Heart right ventricle (tissue), 16 donors: ENCODE data around the gene DAB2IP. TPM values are rescaled to one million over a fixed set of nuclear protein-coding genes. Genes with fewer than 3 reads are reported as not detected.

Source experiments
- ATAC-seq, 8 donors: fragments of 200-7000 bp; cut with Tn5 transposase; one replicate each; pipeline ENCODE4 v1.9.1; 2020; ENCODE audit warnings: mild to moderate bottlenecking in 8 of 8, moderate library complexity in 8 of 8, moderate number of reproducible peaks in 1 of 8
- DNase-seq, 2 donors: peaks; one replicate each; pipeline ENCODE4 v3.0.0-alpha.2; 2020
- H3K27ac ChIP-seq, 10 donors: fragments of 200-600 bp; sonication (generic) in 2 of 10; one replicate each; pipeline versions ENCODE4 v1.5.0 to v1.8.0; 2020 to 2022; ENCODE audit warnings: mild to moderate bottlenecking in 3 of 10
- H3K27me3 ChIP-seq, 7 donors: fragments of 200-600 bp; one replicate each; pipeline ENCODE4 v1.8.0; 2021 to 2022; ENCODE audit warnings: mild to moderate bottlenecking in 2 of 7
- H3K36me3 ChIP-seq, 9 donors: fragments of 200-600 bp; sonication (generic) in 1 of 9; one replicate each; pipeline versions ENCODE4 v1.5.0 to v1.8.0; 2020 to 2022; ENCODE audit warnings: mild to moderate bottlenecking in 2 of 9
- H3K4me1 ChIP-seq, 9 donors: fragments of 200-600 bp; sonication (generic) in 1 of 9; one replicate each; pipeline versions ENCODE4 v1.5.0 to v1.8.0; 2020 to 2022; ENCODE audit warnings: mild to moderate bottlenecking in 4 of 9
- H3K4me3 ChIP-seq, 10 donors: fragments of 200-600 bp; sonication (generic) in 2 of 10; one replicate each; pipeline versions ENCODE4 v1.5.0 to v1.8.0; 2020 to 2022; ENCODE audit warnings: mild to moderate bottlenecking in 7 of 10, moderate library complexity in 2 of 10
- H3K9me3 ChIP-seq, 11 donors: fragments of 200-600 bp in 10 of 11; sonication (generic) in 2 of 11; one replicate each; pipeline versions ENCODE4 v1.5.0 to v1.8.0; 2013 to 2022; ENCODE audit warnings: mild to moderate bottlenecking in 2 of 11, control low read depth in 1 of 11, moderate library complexity in 1 of 11
- WGBS, 2 donors: extraction: QIAGEN DNeasy Blood & Tissue Kit; methylation state at CpG; one replicate each; pipeline ENCODE4 v1.1.7; 2013; ENCODE audit warnings: inconsistent platforms in 1 of 2; 5-methylcytosine and 5-hydroxymethylcytosine counted together
- intact Hi-C, 10 donors: fragments of 100-400 bp; cut with DNase I; formaldehyde crosslinking; loops; one replicate each; pipeline versions ENCODE4 v1.11.1 to v1.14.2; 2022
- polyA plus RNA-seq, 2 donors: library from polyadenylated mRNA; stranded (reverse); fragments of 200-250 nt; gene quantifications; one replicate each; pipeline ENCODE4 v1.2.3, GENCODE V29; 2013
- total RNA-seq, 10 donors: library from RNA; stranded (reverse); fragmentation: NEBNext Ultra II Directional in 3 of 10; extraction: Animal tissue kit (Norgen Biotek cat#: 25700) in 3 of 10; gene quantifications; one replicate each; pipeline versions ENCODE4 v1.2.1 to v1.2.4, GENCODE V29; 2021 to 2023
- TF ChIP-seq, protein P1 (sequence below), 9 donors: fragments of 200-600 bp; sonication (generic) in 2 of 9; IDR thresholded peaks; one replicate each; pipeline versions ENCODE4 v1.5.0 to v1.8.0; 2021 to 2022; ENCODE audit warnings: antibody characterized with exemption in 9 of 9, mild to moderate bottlenecking in 5 of 9, moderate library complexity in 1 of 9
- donor health status: Arrhythmogenic right ventricular cardiomyopathy.
- donor health status: ischemic (EF 13 %, LVEDD 7.1; RV severe dilation, severe dysfunction).
- donor health status: healthy with polysubstance abuse.
- donor health status: DM: no; HTN: yes; CAD: no.
- donor health status: DM: no; HTN: no; CAD: no.
- donor health status: ischemic (EF 25% LVEDD 6.9; RV normal size, moderate dysfunction).
- donor health status: ischemic (EF 25% LVEDD 5.7; RV mildly dilated, moderate dysfunction).
- donor health status: healthy.
- donor health status: DM: yes; HTN: yes; CAD: no.
- donor health status: Ischemic cardiomyopathy.
- donor health status: ischemic (EF 35%, LVEDD 5.7; RV mildly dilated, moderate dysfunction).
- donor health status: nonischemic (EF 11% LVEDD 7.7; RV severe dilation, severe dysfunction).
- donor health status: DM: yes; HTN: yes; CAD: no.
- donor health status: PGD.
- donor health status: ischemic (EF 29% LVEDD 5.4; RV normal size, mild dysfunction).
- donor health status: nonischemic (EF 23%, LVEDD 6.1; RV moderate dilation, normal function).

The DAB2IP gene
- total and polyA plus RNA-seq, 12 donors: 18.1 to 71.1 (median 52.8) TPM

DNA sequence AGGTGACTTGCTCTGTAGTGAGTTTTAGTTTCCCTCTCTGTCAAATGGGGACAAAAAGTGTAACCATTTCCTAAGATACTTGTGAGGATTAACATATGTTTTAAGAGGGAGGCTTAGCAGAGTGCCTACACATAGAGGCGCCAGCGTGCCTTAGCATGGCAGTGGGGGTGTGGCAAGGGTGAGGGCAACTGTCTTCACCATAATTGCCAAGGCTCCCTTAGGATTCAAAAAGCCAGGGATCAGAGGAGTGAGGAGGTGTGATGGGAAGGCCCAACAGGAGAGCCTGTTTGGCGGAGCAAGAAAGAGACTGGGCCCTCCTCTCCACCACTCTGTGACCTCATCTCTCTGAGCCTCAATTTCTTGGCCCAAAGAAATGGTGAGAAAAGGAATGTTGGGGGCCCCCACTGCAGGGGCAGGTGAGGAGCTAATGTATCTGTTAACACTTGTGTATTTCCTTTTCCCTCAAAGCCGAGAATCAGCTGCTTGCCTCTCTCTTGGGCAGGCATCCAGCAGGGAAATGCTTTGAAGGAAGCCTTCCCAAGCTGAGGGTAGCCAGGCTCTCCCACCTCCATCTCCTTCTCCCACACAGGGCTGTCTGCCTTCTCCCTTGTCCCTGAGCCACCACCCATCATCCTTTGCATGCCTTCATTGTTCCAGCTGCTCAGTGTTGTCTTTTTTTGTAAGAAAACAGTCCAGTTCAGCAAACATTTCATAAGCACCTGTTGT lies 76.0 kb downstream of the DAB2IP start:
- TF ChIP-seq, protein P1, sequence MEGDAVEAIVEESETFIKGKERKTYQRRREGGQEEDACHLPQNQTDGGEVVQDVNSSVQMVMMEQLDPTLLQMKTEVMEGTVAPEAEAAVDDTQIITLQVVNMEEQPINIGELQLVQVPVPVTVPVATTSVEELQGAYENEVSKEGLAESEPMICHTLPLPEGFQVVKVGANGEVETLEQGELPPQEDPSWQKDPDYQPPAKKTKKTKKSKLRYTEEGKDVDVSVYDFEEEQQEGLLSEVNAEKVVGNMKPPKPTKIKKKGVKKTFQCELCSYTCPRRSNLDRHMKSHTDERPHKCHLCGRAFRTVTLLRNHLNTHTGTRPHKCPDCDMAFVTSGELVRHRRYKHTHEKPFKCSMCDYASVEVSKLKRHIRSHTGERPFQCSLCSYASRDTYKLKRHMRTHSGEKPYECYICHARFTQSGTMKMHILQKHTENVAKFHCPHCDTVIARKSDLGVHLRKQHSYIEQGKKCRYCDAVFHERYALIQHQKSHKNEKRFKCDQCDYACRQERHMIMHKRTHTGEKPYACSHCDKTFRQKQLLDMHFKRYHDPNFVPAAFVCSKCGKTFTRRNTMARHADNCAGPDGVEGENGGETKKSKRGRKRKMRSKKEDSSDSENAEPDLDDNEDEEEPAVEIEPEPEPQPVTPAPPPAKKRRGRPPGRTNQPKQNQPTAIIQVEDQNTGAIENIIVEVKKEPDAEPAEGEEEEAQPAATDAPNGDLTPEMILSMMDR (IDR thresholded peaks at IDR 0.05): no peak
- no peak overlapping the region for H3K4me3 ChIP-seq
- H3K27ac ChIP-seq: peak overlapping the region in 8 of 10 donors; percentile 11 to 98 (median 94)
- H3K27me3 ChIP-seq: no peaks in the 10 kb centered on the region
- no peaks in the 10 kb centered on the region for H3K36me3 ChIP-seq
- DNase-seq: peak in 1 of 2 donors; percentile 68
- intact Hi-C loops: loop anchor here in 1 of 10 donors (10.0 kb wide), 1 partner anchor 83 kb away; no protein-coding TSS in a partner anchor
- ATAC-seq: peak in 1 of 8 donors; percentile 7
- 67 to 71% methylated on average over 4 of the region's 4 CpGs for WGBS, 2 donors
- H3K4me1 ChIP-seq: peaks cover 66 to 100% (median 98%) of the 10 kb centered on the region in 9 donors
- H3K9me3 ChIP-seq: no peaks in the 10 kb centered on the region

DNA sequence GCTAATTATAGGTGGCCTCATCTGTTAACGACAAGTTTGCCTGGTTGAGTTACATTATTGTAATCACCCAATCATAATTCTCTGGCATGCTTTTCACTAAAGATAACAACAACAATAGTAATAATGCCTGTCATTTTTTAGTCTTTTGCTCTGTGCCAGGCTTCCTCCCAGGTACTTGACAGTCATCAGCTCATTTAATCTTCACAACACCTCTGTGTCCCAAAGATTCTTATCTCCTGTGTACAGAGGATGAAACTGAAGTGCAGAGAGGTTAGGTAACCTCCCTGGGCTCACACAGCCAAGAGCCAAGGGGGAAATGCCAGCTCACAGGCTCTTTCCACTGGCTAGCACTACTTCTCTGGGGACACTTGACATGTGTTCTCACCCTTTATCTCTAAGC lies 77.5 kb downstream of the DAB2IP start:
- TF ChIP-seq, protein P1 (IDR thresholded peaks at IDR 0.05): no peak
- H3K9me3 ChIP-seq: no peaks in the 10 kb centered on the region
- intact Hi-C loops: loop anchor here in 1 of 10 donors (10.0 kb wide), 1 partner anchor 84 kb away; no protein-coding TSS in a partner anchor
- H3K36me3 ChIP-seq: no peaks in the 10 kb centered on the region
- WGBS, 2 donors: 35 to 50% methylated on average over 1 of the region's 1 CpG
- peaks cover 53 to 100% (median 91%) of the 10 kb centered on the region in 9 donors for H3K4me1 ChIP-seq
- DNase-seq (no peak), ATAC-seq (no peak)
- peak overlapping the region in 1 of 10 donors; percentile 98 for H3K27ac ChIP-seq
- no peak overlapping the region for H3K4me3 ChIP-seq
- no peaks in the 10 kb centered on the region for H3K27me3 ChIP-seq

DNA sequence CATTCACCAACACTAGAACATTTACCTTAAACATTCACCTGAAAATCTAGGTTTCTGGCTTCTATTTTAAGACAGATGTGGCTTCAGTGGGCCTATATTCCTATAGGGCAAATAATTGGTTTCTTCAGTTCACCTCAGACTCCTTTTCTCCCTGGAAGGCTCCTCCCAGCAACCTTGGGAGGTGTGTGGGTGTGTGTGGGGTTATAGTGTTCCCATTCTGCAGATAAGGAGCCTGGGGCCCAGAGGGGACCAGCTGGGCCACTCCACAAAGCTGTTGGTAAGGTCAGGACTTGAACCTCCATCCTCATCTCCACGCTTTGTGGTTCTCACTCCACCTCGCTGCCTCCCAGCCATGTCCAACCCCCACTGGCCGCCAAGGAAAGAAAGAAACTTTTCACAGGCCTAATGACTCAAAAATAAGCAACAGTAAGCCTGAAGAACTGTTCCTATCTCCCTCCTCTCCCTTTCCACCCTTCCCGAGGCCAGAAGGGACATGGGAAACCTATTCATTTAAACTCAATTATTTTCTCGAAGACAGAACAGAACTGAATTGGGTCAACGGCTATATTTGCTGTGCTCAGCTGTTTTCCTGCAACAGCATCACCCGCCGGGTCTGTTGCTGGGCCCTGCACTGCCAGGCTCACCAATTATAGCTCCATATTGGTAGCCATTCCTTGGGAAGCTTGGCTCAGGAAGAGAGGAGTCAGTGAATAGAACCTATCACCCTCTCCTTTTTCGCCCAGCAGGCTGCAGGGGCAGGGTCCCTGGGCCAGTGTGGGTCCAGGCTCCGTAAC lies 78.5 kb downstream of the DAB2IP start:
- no peaks in the 10 kb centered on the region for H3K9me3 ChIP-seq
- intact Hi-C loops: loop anchor here in 1 of 10 donors (10.0 kb wide), 1 partner anchor 85 kb away; no protein-coding TSS in a partner anchor
- ATAC-seq: no peak
- TF ChIP-seq, protein P1 (IDR thresholded peaks at IDR 0.05): no peak
- no peaks in the 10 kb centered on the region for H3K36me3 ChIP-seq
- H3K4me3 ChIP-seq: no peak overlapping the region
- no peak overlapping the region for H3K27ac ChIP-seq
- peaks cover 0 to under 1% (median 0%) of the 10 kb centered on the region in 7 donors for H3K27me3 ChIP-seq
- 87 to 89% methylated on average over 10 of the region's 10 CpGs for WGBS, 2 donors
- peaks cover 46 to 97% (median 88%) of the 10 kb centered on the region in 9 donors for H3K4me1 ChIP-seq
- DNase-seq: no peak

DNA sequence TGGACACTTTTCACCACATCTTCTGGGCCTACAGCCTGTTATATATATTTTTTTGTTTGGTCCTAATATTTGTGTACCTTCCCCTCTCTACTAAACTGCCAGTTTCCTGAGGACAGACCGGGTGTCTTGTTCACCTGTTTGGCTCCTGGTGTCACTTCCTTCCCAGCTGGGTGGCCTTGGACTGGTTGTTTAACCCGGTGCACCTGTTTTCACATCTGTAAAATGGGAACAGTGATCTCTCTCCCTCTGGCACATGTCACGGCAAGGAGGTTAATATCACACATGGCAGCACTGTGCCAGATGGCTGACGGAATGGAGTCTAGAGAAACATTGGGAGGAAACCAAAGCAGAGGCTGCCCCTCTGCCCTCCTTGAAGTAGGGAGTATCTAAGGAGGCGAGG lies 79.7 kb downstream of the DAB2IP start:
- H3K4me1 ChIP-seq: peaks cover 48 to 97% (median 88%) of the 10 kb centered on the region in 9 donors
- H3K27ac ChIP-seq: peak overlapping the region in 1 of 10 donors; percentile 44
- ATAC-seq (no peak), DNase-seq (no peak)
- WGBS, 2 donors: 82 to 85% methylated on average over 5 of the region's 5 CpGs
- no peak overlapping the region for H3K4me3 ChIP-seq
- intact Hi-C loops: no loop called here
- no peaks in the 10 kb centered on the region for H3K9me3 ChIP-seq
- TF ChIP-seq, protein P1 (IDR thresholded peaks at IDR 0.05): no peak
- peaks cover 0 to 12% (median 0%) of the 10 kb centered on the region in 7 donors for H3K27me3 ChIP-seq
- no peaks in the 10 kb centered on the region for H3K36me3 ChIP-seq
